CD14-positive monocyte (primary cell): ENCODE results near the gene ROR1. TPM values are rescaled to one million over a fixed set of nuclear protein-coding genes. Genes with fewer than 3 reads are reported as not detected.

Experiments used
- DNase-seq, 3 donors: peaks; one replicate each; pipeline ENCODE4 v3.0.0-alpha.2; 2011 to 2022
- H2AFZ ChIP-seq: 2 replicates; pipeline ENCODE4 v1.6.0; 2012; ENCODE audit warnings: mild to moderate bottlenecking, low read depth, low read length, inconsistent platforms; ENCODE audit not compliant: insufficient read depth, poor library complexity, severe bottlenecking
- H3K27ac ChIP-seq, 2 donors: 1 replicate in 1 of 2; 2 replicates in 1 of 2; pipeline ENCODE4 v1.5.1; 2012 to 2013; ENCODE audit warnings: low read length in 2 of 2, control low read depth in 1 of 2, inconsistent platforms in 1 of 2, low read depth in 1 of 2, mild to moderate bottlenecking in 1 of 2
- H3K27me3 ChIP-seq, 2 donors: one replicate each; pipeline versions ENCODE4 v1.6.0 to v1.6.1; 2011 to 2013; ENCODE audit warnings: low read length in 2 of 2; ENCODE audit not compliant: control insufficient read depth in 2 of 2, insufficient read depth in 2 of 2
- H3K36me3 ChIP-seq, 2 donors: replicated peaks in 1 of 2; 1 replicate in 1 of 2; 2 replicates in 1 of 2; pipeline versions ENCODE4 v1.5.1 to v1.6.1; 2012 to 2013; ENCODE audit warnings: low read length in 2 of 2, control low read depth in 1 of 2, inconsistent platforms in 1 of 2, mild to moderate bottlenecking in 1 of 2; ENCODE audit not compliant: insufficient read depth in 2 of 2, control insufficient read depth in 1 of 2
- H3K4me1 ChIP-seq, 2 donors: 1 replicate in 1 of 2; 2 replicates in 1 of 2; pipeline versions ENCODE4 v1.5.1 to v1.6.1; 2012 to 2013; ENCODE audit warnings: low read length in 2 of 2, control low read depth in 1 of 2, inconsistent platforms in 1 of 2, mild to moderate bottlenecking in 1 of 2, moderate library complexity in 1 of 2; ENCODE audit not compliant: insufficient read depth in 2 of 2, control insufficient read depth in 1 of 2
- H3K4me2 ChIP-seq: replicated peaks from 2 replicates; pipeline ENCODE3; 2012; ENCODE audit warnings: low read length, moderate library complexity, mild to moderate bottlenecking; ENCODE audit not compliant: poor library complexity, severe bottlenecking; ENCODE audit errors: extremely low read depth
- H3K4me3 ChIP-seq, 3 experiments: fragments of 200-600 bp in 1 of 3; sonication (generic) in 1 of 3; replicated peaks in 1 of 3; 1 replicate in 2 of 3; 2 replicates in 1 of 3; pipeline ENCODE4 v1.5.1; 2011 to 2013; ENCODE audit warnings: low read length in 3 of 3, mild to moderate bottlenecking in 3 of 3, control low read depth in 2 of 3, low read depth in 2 of 3, inconsistent platforms in 1 of 3, moderate library complexity in 1 of 3
- H3K79me2 ChIP-seq: 2 replicates; pipeline ENCODE4 v1.6.0; 2012; ENCODE audit warnings: mild to moderate bottlenecking, control low read depth, inconsistent platforms, low read length, moderate library complexity; ENCODE audit not compliant: insufficient read depth
- H3K9ac ChIP-seq: 2 replicates; pipeline ENCODE4 v1.6.0; 2017; ENCODE audit warnings: low read length, mild to moderate bottlenecking; ENCODE audit not compliant: insufficient read depth, poor library complexity, severe bottlenecking
- H3K9me3 ChIP-seq, 2 donors: replicated peaks in 1 of 2; 1 replicate in 1 of 2; 2 replicates in 1 of 2; pipeline versions ENCODE4 v1.5.1 to v1.6.1; 2012 to 2013; ENCODE audit warnings: low read length in 2 of 2, control low read depth in 1 of 2; ENCODE audit not compliant: control insufficient read depth in 1 of 2, insufficient read depth in 1 of 2
- H4K20me1 ChIP-seq: 2 replicates; pipeline ENCODE4 v1.6.0; 2012; ENCODE audit warnings: mild to moderate bottlenecking, low read length, control low read depth, moderate library complexity; ENCODE audit not compliant: insufficient read depth
- H3K27ac Mint-ChIP-seq, 7 donors: one replicate each; pipeline ENCODE4 v1.8.0; 2020; ENCODE audit warnings: mild to moderate bottlenecking in 7 of 7, mixed read lengths in 7 of 7, moderate library complexity in 6 of 7, inconsistent platforms in 2 of 7
- H3K27me3 Mint-ChIP-seq, 3 donors: one replicate each; pipeline ENCODE4 v1.8.0; 2021 to 2022; ENCODE audit warnings: low read depth in 3 of 3, mild to moderate bottlenecking in 3 of 3, mixed read lengths in 3 of 3, moderate library complexity in 3 of 3, inconsistent platforms in 1 of 3
- H3K36me3 Mint-ChIP-seq, 2 donors: one replicate each; pipeline ENCODE4 v1.8.0; 2020; ENCODE audit warnings: mixed read lengths in 2 of 2, inconsistent platforms in 1 of 2, mild to moderate bottlenecking in 1 of 2
- H3K4me1 Mint-ChIP-seq: one replicate; pipeline ENCODE4 v1.8.0; 2020; ENCODE audit warnings: mild to moderate bottlenecking, mixed read lengths
- H3K4me3 Mint-ChIP-seq, 2 donors: one replicate each; pipeline ENCODE4 v1.8.0; 2020; ENCODE audit warnings: mild to moderate bottlenecking in 2 of 2, mixed read lengths in 2 of 2, moderate library complexity in 1 of 2
- H3K9me3 Mint-ChIP-seq, 7 donors: one replicate each; pipeline ENCODE4 v1.8.0; 2020 to 2022; ENCODE audit warnings: mixed read lengths in 7 of 7, mild to moderate bottlenecking in 6 of 7, moderate library complexity in 6 of 7, inconsistent platforms in 2 of 7
- WGBS: methylation state at CpG from one replicate; pipeline ENCODE4 v1.1.5; 2013; ENCODE audit warnings: missing lambda C conversion rate; ENCODE audit not compliant: insufficient coverage; 5-methylcytosine and 5-hydroxymethylcytosine counted together
- intact Hi-C, 2 donors: fragments of 100-400 bp; cut with micrococcal nuclease; formaldehyde crosslinking; loops; one replicate each; pipeline versions ENCODE4 v1.15.0 to v1.15.1; 2023
- polyA plus RNA-seq, 3 donors: library from polyadenylated mRNA; depleted of rRNA in 1 of 3; unstranded in 2 of 3; stranded (reverse) in 1 of 3; fragments of 300-500 nt in 2 of 3; fragments of >200 nt in 1 of 3; fragmentation: Illumina TruSeq in 2 of 3; gene quantifications; 1 replicate in 2 of 3; 2 replicates in 1 of 3; pipeline ENCODE4 v1.2.3, GENCODE V29; 2012 to 2021
- TF ChIP-seq, protein P1 (sequence below): fragments of 200-600 bp; IDR thresholded peaks from one replicate; pipeline ENCODE4 v1.8.0; 2022; ENCODE audit warnings: antibody characterized with exemption, mild to moderate bottlenecking

The ROR1 gene
- polyA plus RNA-seq, 3 donors, result not detected

DNA sequence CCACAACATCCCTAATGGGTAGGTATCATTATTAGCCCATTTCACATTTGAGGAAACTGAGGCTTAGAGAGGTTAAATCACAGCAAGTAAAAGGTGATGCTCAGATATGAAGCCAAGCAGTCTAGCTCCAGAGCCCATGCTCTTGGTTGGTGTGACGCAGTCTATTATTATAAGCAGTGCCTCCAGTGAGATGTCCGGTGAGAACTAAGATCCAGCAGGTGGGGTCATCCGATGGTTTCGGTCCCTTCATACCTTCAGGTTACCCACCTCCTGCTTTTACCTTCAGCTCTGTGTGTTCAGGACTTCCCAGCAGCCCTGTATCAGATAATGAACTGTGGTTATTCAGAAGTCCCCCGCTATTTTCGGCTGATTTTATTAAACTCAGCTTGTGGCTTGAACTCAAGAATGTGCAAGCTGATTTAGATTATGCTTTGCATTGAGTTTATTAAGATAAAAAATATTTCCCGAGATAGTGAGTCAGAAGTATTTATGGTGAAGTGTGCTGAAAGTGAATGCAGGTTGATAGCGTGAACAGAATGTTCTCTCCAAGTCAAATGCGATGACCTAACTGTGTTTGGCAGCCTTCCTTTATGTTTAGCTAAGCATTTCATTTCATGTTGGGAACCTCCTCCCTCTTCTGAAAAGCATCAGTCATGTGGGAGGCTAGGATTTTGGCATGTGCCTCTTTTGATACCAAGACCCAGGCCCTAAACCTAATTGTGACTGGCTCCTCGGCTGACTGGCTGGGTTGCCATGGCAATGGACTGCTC, 268.7 kb downstream of the ROR1 start:
- H2AFZ ChIP-seq, result no peak overlapping the region
- no peaks in the 10 kb centered on the region for H3K36me3 ChIP-seq
- H3K27me3 ChIP-seq, result no peaks in the 10 kb centered on the region
- WGBS, result 73% methylated on average over 2 of the region's 10 CpGs
- Mint-ChIP-seq H3K27me3 (peaks cover 0 to 2% (median 0%) of the 10 kb centered on the region in 3 donors), H3K36me3 (no peaks in the 10 kb centered on the region), H3K27ac (no peak overlapping the region), H3K9me3 (no peaks in the 10 kb centered on the region), H3K4me3 (no peak overlapping the region), H3K4me1 (no peaks in the 10 kb centered on the region)
- no peak for DNase-seq
- no peaks in the 10 kb centered on the region for H3K4me1 ChIP-seq
- no peak overlapping the region for H3K9ac ChIP-seq
- H3K27ac ChIP-seq, result no peak overlapping the region
- no peaks in the 10 kb centered on the region for H4K20me1 ChIP-seq
- no peak overlapping the region for H3K4me2 ChIP-seq
- no peaks in the 10 kb centered on the region for H3K79me2 ChIP-seq
- intact Hi-C loops, result no loop called here
- no peaks in the 10 kb centered on the region for H3K9me3 ChIP-seq
- TF ChIP-seq, protein P1, sequence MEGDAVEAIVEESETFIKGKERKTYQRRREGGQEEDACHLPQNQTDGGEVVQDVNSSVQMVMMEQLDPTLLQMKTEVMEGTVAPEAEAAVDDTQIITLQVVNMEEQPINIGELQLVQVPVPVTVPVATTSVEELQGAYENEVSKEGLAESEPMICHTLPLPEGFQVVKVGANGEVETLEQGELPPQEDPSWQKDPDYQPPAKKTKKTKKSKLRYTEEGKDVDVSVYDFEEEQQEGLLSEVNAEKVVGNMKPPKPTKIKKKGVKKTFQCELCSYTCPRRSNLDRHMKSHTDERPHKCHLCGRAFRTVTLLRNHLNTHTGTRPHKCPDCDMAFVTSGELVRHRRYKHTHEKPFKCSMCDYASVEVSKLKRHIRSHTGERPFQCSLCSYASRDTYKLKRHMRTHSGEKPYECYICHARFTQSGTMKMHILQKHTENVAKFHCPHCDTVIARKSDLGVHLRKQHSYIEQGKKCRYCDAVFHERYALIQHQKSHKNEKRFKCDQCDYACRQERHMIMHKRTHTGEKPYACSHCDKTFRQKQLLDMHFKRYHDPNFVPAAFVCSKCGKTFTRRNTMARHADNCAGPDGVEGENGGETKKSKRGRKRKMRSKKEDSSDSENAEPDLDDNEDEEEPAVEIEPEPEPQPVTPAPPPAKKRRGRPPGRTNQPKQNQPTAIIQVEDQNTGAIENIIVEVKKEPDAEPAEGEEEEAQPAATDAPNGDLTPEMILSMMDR, result no peak
- no peak overlapping the region for H3K4me3 ChIP-seq

DNA sequence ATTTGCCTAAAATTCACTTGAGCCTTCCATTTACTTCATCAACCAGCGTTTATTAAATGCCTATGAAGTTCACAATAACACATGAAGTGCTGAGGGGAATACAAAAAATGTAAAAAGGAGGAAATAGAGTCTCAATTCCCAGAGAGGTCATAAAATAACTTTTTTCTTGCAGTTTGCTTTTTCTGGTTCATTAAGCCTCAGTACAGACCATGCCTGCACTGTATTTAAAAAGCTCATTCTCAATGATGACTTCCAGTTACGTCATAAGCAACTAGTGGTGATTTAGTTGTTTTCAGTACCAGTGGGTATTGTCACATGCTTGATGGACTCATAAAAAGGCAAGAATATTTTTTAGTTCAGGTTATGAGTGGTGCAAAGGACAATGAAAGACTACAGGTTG, 269.5 kb downstream of the ROR1 start:
- H2AFZ ChIP-seq, result no peak overlapping the region
- no peaks in the 10 kb centered on the region for H3K36me3 ChIP-seq
- H3K4me2 ChIP-seq, result no peak overlapping the region
- 100% methylated on average over 1 of the region's 2 CpGs for WGBS
- Mint-ChIP-seq H3K27me3 (peaks cover 0 to 2% (median 0%) of the 10 kb centered on the region in 3 donors), H3K9me3 (no peaks in the 10 kb centered on the region), H3K4me1 (no peaks in the 10 kb centered on the region), H3K27ac (no peak overlapping the region), H3K36me3 (no peaks in the 10 kb centered on the region), H3K4me3 (no peak overlapping the region)
- intact Hi-C loops, result no loop called here
- no peaks in the 10 kb centered on the region for H3K79me2 ChIP-seq
- no peaks in the 10 kb centered on the region for H4K20me1 ChIP-seq
- TF ChIP-seq, protein P1, result no peak
- no peak overlapping the region for H3K4me3 ChIP-seq
- no peaks in the 10 kb centered on the region for H3K9me3 ChIP-seq
- no peaks in the 10 kb centered on the region for H3K4me1 ChIP-seq
- DNase-seq, result no peak
- H3K27ac ChIP-seq, result no peak overlapping the region
- no peak overlapping the region for H3K9ac ChIP-seq
- no peaks in the 10 kb centered on the region for H3K27me3 ChIP-seq
